Right renal pelvis (tissue), 4 donors: ENCODE results near the gene APOL2. TPM values are rescaled to one million over a fixed set of nuclear protein-coding genes. Genes with fewer than 3 reads are reported as not detected.
"Not testable (repeated sequence)": the region's sequence is repeated elsewhere in the genome, so short reads cannot be mapped to it uniquely, and the experiment has no call there.

Source experiments
- DNase-seq, 4 donors: peaks; one replicate each; pipeline ENCODE4 v3.0.0-alpha.2; 2013; ENCODE audit warnings: low read depth in 4 of 4, low spot score in 3 of 4, missing footprints in 1 of 4
- polyA plus RNA-seq, 4 donors: library from polyadenylated mRNA; unstranded; fragments of 120-200 nt; gene quantifications; one replicate each; pipeline ENCODE4 v1.2.1, GENCODE V29; 2013; ENCODE audit not compliant: insufficient read length in 4 of 4

The APOL2 gene
- polyA plus RNA-seq, 4 donors, result 22.2 to 30.6 (median 28.0) TPM

- not testable (repeated sequence) for DNase-seq
Observed at GRCh38 chr22:36263886-36264664, 24.7 kb upstream of the APOL2 start.

DNA sequence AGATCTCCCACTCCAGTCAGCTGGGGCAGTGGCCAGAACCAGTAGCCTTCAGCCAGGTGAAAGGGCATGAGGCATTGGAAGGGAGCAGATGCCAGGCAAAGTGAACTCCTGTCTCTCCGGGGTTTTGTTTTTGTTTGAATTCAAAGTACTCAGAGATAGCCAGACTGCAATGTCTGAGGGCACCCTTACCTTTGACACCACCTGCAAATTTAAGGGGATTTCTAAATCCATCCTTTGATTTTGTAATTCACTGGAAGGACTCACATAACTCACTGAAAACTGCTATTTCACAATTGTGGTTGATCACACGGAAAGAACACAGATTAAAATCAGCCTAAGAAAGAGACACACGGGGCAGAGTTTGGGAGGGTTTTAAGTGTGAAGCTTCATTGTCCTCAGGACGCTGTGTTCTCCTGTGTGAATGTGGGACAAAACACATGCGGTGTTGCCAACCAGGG, 23.9 kb upstream of the APOL2 start:
- not testable (repeated sequence) for DNase-seq

GRCh38 chr22:36262307-36262706, 23.0 kb upstream of the APOL2 start:
- not testable (repeated sequence) for DNase-seq

GRCh38 chr22:36261675-36262074, 22.3 kb upstream of the APOL2 start:
- DNase-seq, result not testable (repeated sequence)

DNA sequence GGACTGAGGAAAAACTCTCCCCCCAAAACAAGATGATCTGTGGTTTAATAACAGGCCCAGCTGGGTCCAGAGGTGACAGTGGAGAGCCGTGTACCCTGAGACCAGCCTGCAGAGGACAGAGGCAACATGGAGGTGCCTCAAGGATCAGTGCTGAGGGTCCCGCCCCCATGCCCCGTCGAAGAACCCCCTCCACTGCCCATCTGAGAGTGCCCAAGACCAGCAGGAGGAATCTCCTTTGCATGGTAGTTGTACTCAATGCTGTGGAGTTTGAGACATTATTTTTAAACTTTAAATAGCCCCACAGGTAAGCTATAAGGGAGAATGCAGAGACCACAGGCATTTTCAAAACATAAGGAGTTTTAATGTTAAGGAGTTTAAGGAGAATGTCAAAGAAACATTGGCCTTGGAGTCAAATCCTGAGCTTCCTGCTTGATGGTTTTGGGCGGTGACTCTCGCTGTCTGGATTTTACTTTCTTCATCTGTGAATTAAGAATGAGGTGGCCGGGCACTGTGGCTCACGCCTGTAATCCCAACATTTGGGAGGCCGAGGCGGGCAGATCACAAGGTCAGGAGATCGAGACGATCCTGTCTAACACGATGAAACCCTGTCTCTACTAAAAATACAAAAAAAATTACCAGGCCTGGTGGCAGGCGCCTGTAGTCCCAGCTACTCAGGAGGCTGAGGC, 20.4 kb upstream of the APOL2 start:
- DNase-seq, result no peak

GRCh38 chr22:36258701-36259614, 19.6 kb upstream of the APOL2 start:
- DNase-seq, result no peak

DNA sequence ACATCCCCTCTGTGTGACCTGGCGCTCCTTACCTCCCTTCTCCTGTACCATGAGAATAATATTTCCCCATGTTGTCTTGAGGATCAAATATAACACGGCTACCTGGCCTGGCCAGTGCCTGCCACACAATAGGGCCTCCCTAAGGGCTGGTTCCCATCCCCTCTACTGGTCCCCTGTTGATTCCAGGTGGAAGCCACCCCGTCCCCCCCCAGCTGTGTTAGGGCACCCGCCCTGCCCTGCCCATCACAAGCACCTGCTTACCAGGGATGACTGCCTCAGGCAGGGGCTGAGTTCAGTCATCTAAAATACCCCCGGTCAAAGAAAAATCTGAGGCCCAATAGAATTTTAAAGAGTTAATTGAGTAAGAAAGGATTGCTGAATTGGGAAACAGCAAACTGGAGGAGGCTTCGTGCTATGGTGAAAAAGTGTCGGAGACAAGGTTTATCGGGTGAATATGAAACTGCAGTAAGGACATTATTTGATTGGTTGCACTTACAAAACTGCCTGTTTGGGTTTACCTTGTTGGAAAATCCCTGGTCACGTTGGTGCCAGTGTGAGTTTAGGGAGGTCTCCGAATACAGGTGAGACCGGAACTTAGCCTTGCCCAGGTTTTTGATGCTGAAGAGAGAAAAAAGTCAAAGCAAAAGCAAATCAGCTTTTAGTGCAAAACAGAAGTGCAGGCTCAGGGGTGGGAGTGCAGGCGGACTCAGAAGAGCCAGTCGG, 18.8 kb upstream of the APOL2 start:
- DNase-seq, result no peak

DNA sequence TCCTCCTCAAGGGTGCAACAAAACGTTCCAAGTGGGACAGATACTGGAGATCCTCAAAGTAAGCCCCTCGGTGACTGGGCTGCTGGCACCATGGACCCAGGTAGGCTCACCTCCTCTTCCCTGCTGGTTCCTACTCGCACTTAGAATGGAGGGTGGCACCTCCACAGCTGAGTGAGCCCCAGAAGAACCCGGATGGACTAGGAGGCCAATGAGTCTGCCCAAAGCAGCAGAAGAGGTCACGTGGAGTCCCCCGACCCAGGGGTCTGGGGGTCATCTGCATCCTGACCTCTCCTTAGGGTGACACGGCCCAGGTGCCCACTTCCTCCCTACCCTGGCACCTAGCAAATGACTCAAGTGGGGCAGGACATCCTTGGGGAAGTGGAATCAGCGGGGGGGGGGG, 18.0 kb upstream of the APOL2 start:
- no peak for DNase-seq

- no peak for DNase-seq
Observed at GRCh38 chr22:36256478-36256877, 17.2 kb upstream of the APOL2 start.

GRCh38 chr22:36255572-36255971, 16.2 kb upstream of the APOL2 start:
- not testable (repeated sequence) for DNase-seq

- no peak for DNase-seq
Observed at GRCh38 chr22:36253523-36254490, 14.5 kb upstream of the APOL2 start.

- DNase-seq, result no peak
Observed at GRCh38 chr22:36252754-36253522, 13.6 kb upstream of the APOL2 start, which contains the start of gene APOL1. Gene APOL1 (plus strand): TSS chr22:36253133. CDS start chr22:36254956, 1,823 bp downstream.

GRCh38 chr22:36251979-36252608, 12.8 kb upstream of the APOL2 start:
- DNase-seq, result not testable (repeated sequence)

DNA sequence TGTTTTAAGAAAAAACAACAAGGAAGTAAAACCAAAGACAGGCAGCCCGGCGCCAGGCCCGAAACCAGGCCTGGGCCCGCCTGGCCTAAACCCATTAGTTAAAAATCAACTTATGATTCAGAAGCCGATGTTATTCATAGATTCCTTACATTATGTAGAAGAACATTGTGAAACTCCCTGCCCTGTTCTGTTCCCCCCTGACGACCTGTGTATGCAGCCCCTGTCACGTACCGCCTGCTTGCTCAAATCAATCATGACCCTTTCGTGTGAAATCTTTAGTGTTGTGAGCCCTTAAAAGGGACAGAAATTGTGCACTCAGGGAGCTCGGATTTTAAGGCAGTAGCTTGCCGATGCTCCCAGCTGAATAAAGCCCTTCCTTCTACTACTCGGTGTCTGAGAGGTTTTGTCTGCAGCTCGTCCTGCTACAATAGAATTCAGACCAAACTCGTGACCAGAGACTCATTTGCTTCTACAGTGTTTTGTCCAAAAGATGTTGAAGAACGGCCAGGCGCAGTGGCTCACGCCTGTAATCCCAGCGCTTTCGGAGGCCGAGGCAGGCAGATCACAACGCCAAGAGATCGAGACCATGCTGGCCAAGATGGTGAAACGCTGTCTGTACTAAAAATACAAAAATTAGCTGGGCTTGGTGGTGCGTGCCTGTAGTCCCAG, 11.1 kb upstream of the APOL2 start:
- not testable (repeated sequence) for DNase-seq

DNA sequence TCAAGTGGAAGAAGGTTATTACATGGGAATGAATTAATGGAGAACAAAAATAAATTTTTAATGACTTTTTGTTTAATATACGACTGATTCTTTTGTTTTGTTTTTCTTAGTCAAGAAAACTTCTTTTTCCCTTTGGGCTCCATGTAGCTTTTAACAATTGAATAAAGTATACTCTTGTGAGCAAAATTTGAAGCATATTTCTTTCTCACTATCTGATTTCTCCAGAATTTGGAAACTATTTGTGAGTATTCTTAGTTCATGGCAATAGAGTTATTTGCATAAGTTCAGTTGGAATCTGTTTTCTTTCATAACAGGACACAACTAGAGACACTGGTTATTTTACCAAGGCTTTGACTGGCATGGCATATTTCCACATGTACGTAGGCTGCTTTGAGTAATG, 9.8 kb upstream of the APOL2 start:
- no peak for DNase-seq

DNA sequence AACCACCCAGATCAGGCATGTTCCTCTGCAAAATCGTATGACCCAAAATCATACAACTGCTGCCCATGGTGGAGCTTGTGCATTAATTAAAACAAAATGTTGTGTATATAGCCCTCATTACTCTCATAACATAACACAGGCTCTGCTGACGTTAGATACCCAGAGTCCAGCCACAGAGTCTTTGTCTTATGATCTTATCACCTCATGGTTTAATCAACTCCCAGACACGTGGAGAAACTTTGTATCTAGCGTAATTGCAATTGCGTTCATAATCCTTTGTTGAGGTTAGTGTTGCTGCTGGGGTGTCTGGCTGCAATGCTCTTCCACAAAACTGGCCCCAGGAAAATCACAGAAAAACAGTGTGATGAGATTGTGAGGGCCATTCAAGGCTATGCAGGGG, 8.6 kb upstream of the APOL2 start:
- DNase-seq, result no peak

GRCh38 chr22:36246718-36247117, 7.4 kb upstream of the APOL2 start:
- no peak for DNase-seq
